ENCODE results near the gene PCNA.

The PCNA gene

GRCh38 chr20:5133998-5134397 is 14.2 kb upstream of the PCNA start:
- no peak overlapping the region for H3K4me3 ChIP-seq (ENCODE audit: low read depth, low read length)
- TF ChIP-seq MAX (IDR thresholded peaks at IDR 0.05; ENCODE audit: low read depth, low read length) (no peak), CTCF (IDR thresholded peaks at IDR 0.05; ENCODE audit: low read depth, low read length) (no peak), POLR2A (IDR thresholded peaks at IDR 0.05; ENCODE audit: extremely low read depth, insufficient read length) (no peak), MYC (IDR thresholded peaks at IDR 0.05; ENCODE audit: low read depth, low read length) (no peak)
- no peak for DNase-seq (ENCODE audit: low read depth)

- no peak for DNase-seq (ENCODE audit: low read depth)
- no peak overlapping the region for H3K4me3 ChIP-seq (ENCODE audit: low read depth, low read length)
- TF ChIP-seq POLR2A (IDR thresholded peaks at IDR 0.05; ENCODE audit: extremely low read depth, insufficient read length): no peak
- TF ChIP-seq CTCF (IDR thresholded peaks at IDR 0.05; ENCODE audit: low read depth, low read length): no peak
- no peak for TF ChIP-seq MYC (IDR thresholded peaks at IDR 0.05; ENCODE audit: low read depth, low read length)
- no peak for TF ChIP-seq MAX (IDR thresholded peaks at IDR 0.05; ENCODE audit: low read depth, low read length)
Observed at GRCh38 chr20:5131502-5131901, 11.7 kb upstream of the PCNA start.

- no peak overlapping the region for H3K4me3 ChIP-seq (ENCODE audit: low read depth, low read length)
- no peak for DNase-seq (ENCODE audit: low read depth)
Observed at GRCh38 chr20:5128886-5129285, 9.1 kb upstream of the PCNA start.

GRCh38 chr20:5127859-5128424 is 8.2 kb upstream of the PCNA start:
- TF ChIP-seq POLR2A (IDR thresholded peaks at IDR 0.05; ENCODE audit: extremely low read depth, insufficient read length) (no peak), MYC (IDR thresholded peaks at IDR 0.05; ENCODE audit: low read depth, low read length) (no peak), CTCF (IDR thresholded peaks at IDR 0.05; ENCODE audit: low read depth, low read length) (no peak), MAX (IDR thresholded peaks at IDR 0.05; ENCODE audit: low read depth, low read length) (no peak)
- no peak for DNase-seq (ENCODE audit: low read depth)

More at GRCh38 chr20:5128886-5129285, 9.1 kb upstream of the PCNA start:
- TF ChIP-seq MAX (IDR thresholded peaks at IDR 0.05; ENCODE audit: low read depth, low read length) (no peak), CTCF (IDR thresholded peaks at IDR 0.05; ENCODE audit: low read depth, low read length) (no peak), MYC (IDR thresholded peaks at IDR 0.05; ENCODE audit: low read depth, low read length) (no peak), POLR2A (IDR thresholded peaks at IDR 0.05; ENCODE audit: extremely low read depth, insufficient read length) (no peak)

GRCh38 chr20:5127204-5127858 is 7.6 kb upstream of the PCNA start:
- peak; percentile 71 for DNase-seq (ENCODE audit: low read depth)
- TF ChIP-seq POLR2A (IDR thresholded peaks at IDR 0.05; ENCODE audit: extremely low read depth, insufficient read length) (no peak), MYC (IDR thresholded peaks at IDR 0.05; ENCODE audit: low read depth, low read length) (no peak), CTCF (IDR thresholded peaks at IDR 0.05; ENCODE audit: low read depth, low read length) (no peak), MAX (IDR thresholded peaks at IDR 0.05; ENCODE audit: low read depth, low read length) (no peak)
- peak overlapping the region; percentile 72 for H3K4me3 ChIP-seq (ENCODE audit: low read depth, low read length)

More at GRCh38 chr20:5127859-5128424, 8.2 kb upstream of the PCNA start:
- H3K4me3 ChIP-seq (ENCODE audit: low read depth, low read length): peak overlapping the region; percentile 72

Data from NB4 (cell line).